Measurements from ENCODE around the gene TMEM255B.
"Not testable (repeated sequence)": the region's sequence is repeated elsewhere in the genome, so short reads cannot be mapped to it uniquely, and the experiment has no call there.

TMEM255B gene

GRCh38 chr13:113749507-113749906 lies 9.5 kb upstream of the TMEM255B start:
- DNase-seq (ENCODE audit: low read depth in 2 of 2) = no peak

GRCh38 chr13:113749967-113750366 lies 9.1 kb upstream of the TMEM255B start:
- DNase-seq (ENCODE audit: low read depth in 2 of 2) = no peak

GRCh38 chr13:113750554-113751399 lies 8.2 kb upstream of the TMEM255B start:
- no peak for DNase-seq (ENCODE audit: low read depth in 2 of 2)

GRCh38 chr13:113751491-113751890 lies 7.5 kb upstream of the TMEM255B start:
- no peak for DNase-seq (ENCODE audit: low read depth in 2 of 2)

GRCh38 chr13:113752211-113752986 lies 6.6 kb upstream of the TMEM255B start:
- not testable (repeated sequence) for DNase-seq (ENCODE audit: low read depth in 2 of 2)

GRCh38 chr13:113753171-113753570 lies 5.9 kb upstream of the TMEM255B start:
- no peak for DNase-seq (ENCODE audit: low read depth in 2 of 2)

- no peak for DNase-seq (ENCODE audit: low read depth in 2 of 2)
Measured at GRCh38 chr13:113754242-113754641, 4.8 kb upstream of the TMEM255B start.

- DNase-seq (ENCODE audit: low read depth in 2 of 2) = no peak
Measured at GRCh38 chr13:113754691-113755090, 4.3 kb upstream of the TMEM255B start.

GRCh38 chr13:113756441-113757097 lies 2.5 kb upstream of the TMEM255B start:
- DNase-seq (ENCODE audit: low read depth in 2 of 2) = no peak

- DNase-seq (ENCODE audit: low read depth in 2 of 2) = no peak
Measured at GRCh38 chr13:113759525-113760137, 605 bp downstream of the TMEM255B start.

GRCh38 chr13:113761136-113761535 lies 2.1 kb downstream of the TMEM255B start:
- DNase-seq (ENCODE audit: low read depth in 2 of 2) = no peak

GRCh38 chr13:113762075-113762474 lies 3.0 kb downstream of the TMEM255B start:
- no peak for DNase-seq (ENCODE audit: low read depth in 2 of 2)

- no peak for DNase-seq (ENCODE audit: low read depth in 2 of 2)
Measured at GRCh38 chr13:113762538-113762937, 3.5 kb downstream of the TMEM255B start.

GRCh38 chr13:113763254-113763653 lies 4.2 kb downstream of the TMEM255B start:
- DNase-seq (ENCODE audit: low read depth in 2 of 2) = no peak

GRCh38 chr13:113763961-113764792 lies 5.2 kb downstream of the TMEM255B start:
- no peak for DNase-seq (ENCODE audit: low read depth in 2 of 2)

GRCh38 chr13:113764793-113765563 lies 6.0 kb downstream of the TMEM255B start:
- DNase-seq (ENCODE audit: low read depth in 2 of 2) = no peak

GRCh38 chr13:113765564-113765910 lies 6.5 kb downstream of the TMEM255B start:
- DNase-seq (ENCODE audit: low read depth in 2 of 2) = no peak

GRCh38 chr13:113766035-113766800 lies 7.2 kb downstream of the TMEM255B start:
- DNase-seq (ENCODE audit: low read depth in 2 of 2) = no peak

GRCh38 chr13:113767366-113767765 lies 8.3 kb downstream of the TMEM255B start:
- DNase-seq (ENCODE audit: low read depth in 2 of 2) = no peak

Measured in stimulated activated CD8-positive, alpha-beta memory T cell treated with anti-CD3 and anti-CD28 coated beads, Interleukin-7, amount 100 ng/mL, for 1 hour (primary cell).